Camera-type eye (tissue), 1 donor: ENCODE measurements around the gene C5AR1. TPM values are rescaled to one million over a fixed set of nuclear protein-coding genes. Genes with fewer than 3 reads are reported as not detected.

Source experiments
- total RNA-seq: library from RNA; depleted of rRNA; stranded (reverse); fragments of >200 nt; gene quantifications from one replicate; pipeline ENCODE4 v1.2.3, GENCODE V29; 2014

The C5AR1 gene
- 2.0 TPM for total RNA-seq

GRCh38 chr19:47309608-47310007 is at the start of gene C5AR1:
C5AR1 (plus strand) TSS chr19:47309861; CDS start chr19:47309896, 35 bp downstream.

DNA sequence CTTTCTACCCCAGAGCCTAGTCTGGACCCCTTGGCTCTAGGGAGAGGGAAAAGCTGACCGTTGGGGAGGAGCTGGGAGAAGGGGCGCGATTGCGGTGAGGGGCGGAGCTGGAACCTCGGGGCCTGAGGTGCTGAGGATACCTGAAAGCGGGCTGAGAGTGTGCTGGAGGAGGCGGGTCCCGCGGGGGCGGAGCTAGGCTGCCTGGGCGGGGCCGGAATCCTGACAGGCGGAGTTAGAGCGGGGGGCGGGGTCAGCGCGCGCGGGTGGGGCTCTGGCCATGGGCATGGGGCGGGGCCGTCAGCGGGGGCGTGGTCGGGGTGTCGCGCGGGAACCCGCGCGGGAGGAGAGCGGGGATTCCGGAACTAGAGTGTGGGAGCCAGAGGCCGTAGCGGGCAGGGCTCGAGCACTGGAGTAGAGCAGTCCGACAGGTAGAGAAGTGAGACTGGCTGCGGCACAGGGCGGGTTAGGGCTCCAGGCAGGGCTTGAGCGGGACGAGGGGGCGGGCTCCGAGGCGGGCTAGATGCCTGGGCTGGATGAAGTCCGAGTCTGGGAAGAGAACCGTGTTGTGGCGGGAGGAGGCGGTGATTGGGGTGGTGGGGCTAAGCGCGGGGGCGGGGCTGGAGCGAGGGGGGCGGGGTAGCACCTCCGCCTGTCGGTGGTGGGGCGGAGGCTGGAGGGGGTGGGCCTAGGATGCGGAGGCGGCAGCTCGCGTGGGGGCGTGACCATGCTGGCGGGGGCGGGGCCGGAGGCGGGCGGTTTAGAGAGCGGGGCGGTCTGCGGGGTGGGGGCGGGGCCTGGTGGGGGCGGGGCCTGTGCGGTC is 35.4 kb upstream of the C5AR1 start, which contains the start of gene INAFM1:
TSS of gene INAFM1 (plus strand) at position 815 of the 820 bp plus-strand sequence. CDS start 35 bp downstream, outside the sequence.

DNA sequence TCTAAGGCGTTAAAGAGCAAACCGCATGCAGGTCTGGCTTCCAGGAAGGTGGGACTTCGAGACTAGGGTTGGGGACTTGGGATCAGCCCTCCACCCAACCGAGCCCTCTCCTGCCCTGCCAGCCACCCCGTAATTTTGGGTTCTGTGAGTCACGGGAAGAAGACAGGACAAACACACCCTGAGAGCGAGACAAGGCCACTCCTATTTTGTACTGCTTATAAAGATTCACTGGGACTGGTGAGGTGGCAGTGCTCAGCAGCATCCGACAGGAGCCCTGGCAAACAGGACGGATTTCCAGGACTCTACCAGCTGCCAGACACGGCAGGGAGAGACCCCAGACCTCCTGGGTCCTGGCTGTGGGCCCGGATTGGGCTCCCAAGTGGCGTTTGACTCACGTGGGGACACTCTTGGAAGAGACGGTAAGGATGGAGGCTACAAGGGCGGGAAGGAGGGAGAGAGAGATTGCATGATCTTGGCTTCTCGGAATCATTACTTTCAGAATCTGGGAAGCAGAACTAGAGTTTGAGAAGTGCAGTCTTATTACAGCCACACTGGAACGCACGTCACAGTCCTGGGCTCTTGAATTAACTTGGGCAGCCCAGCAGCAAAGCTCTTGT is 22.4 kb downstream of the C5AR1 start, which contains the start of gene C5AR2:
TSS of gene C5AR2 (plus strand) at position 245 of the 617 bp plus-strand sequence. CDS start 8,625 bp downstream, outside the sequence.

DNA sequence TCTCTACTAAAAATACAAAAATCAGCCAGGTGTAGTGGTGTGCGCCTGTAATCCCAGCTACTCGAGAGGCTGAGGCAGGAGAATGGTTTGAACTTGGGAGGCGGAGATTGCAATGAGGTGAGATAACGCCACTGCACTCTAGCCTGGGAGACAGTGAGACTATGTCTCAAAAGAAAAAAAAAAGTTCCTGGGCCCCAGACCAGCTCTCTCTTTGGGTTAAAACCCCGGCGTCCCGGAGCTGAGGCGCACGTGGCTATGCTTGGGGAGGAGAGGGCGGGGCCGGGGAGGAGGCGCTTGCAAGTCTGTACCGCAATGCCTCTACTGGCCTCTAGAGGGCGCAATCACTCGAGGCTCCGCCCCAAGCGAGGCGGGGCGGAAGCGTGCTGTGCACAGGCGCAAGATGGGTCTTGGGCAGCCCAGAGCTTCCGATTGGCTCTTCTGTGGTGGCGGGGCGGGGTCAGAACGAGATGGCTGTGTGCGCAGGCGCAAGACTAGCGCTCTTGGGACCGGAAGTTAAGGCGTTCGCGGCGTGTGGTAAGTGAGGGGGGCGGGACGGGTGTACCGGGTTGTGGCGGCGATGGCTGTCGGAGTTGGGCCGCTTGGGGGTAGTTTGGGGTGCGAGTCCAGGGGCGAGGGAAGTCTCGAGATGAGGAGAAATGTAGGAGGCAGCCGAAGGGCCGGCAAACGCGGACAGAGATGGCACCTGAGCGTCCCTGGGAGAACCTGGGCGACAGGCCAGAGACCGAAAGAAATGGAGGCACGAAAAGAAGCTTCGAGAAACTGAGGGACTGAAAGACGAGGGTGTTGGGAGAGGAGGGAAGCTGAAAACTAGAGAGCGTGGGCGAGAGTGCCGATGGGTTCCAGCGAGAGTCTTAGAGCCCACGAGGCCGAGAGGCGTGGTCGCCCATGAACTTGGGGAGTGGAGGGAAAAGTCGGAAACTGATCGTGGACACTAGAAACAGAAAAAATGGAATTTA is 39.4 kb downstream of the C5AR1 start, which contains the start of gene DHX34:
TSS of gene DHX34 (plus strand) at position 497 of the 977 bp plus-strand sequence. CDS start 3,716 bp downstream, outside the sequence.

Other genes starting within 250 kb of the C5AR1 start
- gene ZC3H4, start 196.1 kb upstream of the C5AR1 start, total RNA-seq = 28.3 TPM
- 85.8 TPM for gene SAE1, start 179.0 kb upstream of the C5AR1 start, total RNA-seq
- gene BBC3, start 78.7 kb upstream of the C5AR1 start, total RNA-seq = 8.1 TPM
- 20.5 TPM for gene CCDC9, start 53.3 kb upstream of the C5AR1 start, total RNA-seq
- 4.4 TPM for gene INAFM1, start 35.0 kb upstream of the C5AR1 start, total RNA-seq
- 1.0 TPM for gene C5AR2, start 22.3 kb downstream of the C5AR1 start, total RNA-seq
- 21.4 TPM for gene DHX34, start 39.5 kb downstream of the C5AR1 start, total RNA-seq
- gene MEIS3, start 109.7 kb downstream of the C5AR1 start, total RNA-seq = 31.7 TPM
- gene SLC8A2, start 162.0 kb downstream of the C5AR1 start, total RNA-seq = 16.1 TPM
- 11.7 TPM for gene KPTN, start 174.4 kb downstream of the C5AR1 start, total RNA-seq
- gene NAPA, start 205.2 kb downstream of the C5AR1 start, total RNA-seq = 72.6 TPM